GM12875 (cell line): ENCODE measurements around the gene RNF20.

Source experiments
- H3K4me3 ChIP-seq: one replicate; pipeline ENCODE4 v1.5.1; 2011; ENCODE audit warnings: low read depth, low read length, control low read depth
- TF ChIP-seq, protein P1 (sequence below): IDR thresholded peaks from 2 replicates; pipeline ENCODE4 v1.5.1; 2011; ENCODE audit warnings: low read depth, mild to moderate bottlenecking, control low read depth, inconsistent platforms, low read length, moderate library complexity, borderline replicate concordance; ENCODE audit not compliant: insufficient read depth

Gene RNF20

GRCh38 chr9:101572316-101572715 lies 38.7 kb downstream of the RNF20 start:
- no peak overlapping the region for H3K4me3 ChIP-seq
- TF ChIP-seq, protein P1, sequence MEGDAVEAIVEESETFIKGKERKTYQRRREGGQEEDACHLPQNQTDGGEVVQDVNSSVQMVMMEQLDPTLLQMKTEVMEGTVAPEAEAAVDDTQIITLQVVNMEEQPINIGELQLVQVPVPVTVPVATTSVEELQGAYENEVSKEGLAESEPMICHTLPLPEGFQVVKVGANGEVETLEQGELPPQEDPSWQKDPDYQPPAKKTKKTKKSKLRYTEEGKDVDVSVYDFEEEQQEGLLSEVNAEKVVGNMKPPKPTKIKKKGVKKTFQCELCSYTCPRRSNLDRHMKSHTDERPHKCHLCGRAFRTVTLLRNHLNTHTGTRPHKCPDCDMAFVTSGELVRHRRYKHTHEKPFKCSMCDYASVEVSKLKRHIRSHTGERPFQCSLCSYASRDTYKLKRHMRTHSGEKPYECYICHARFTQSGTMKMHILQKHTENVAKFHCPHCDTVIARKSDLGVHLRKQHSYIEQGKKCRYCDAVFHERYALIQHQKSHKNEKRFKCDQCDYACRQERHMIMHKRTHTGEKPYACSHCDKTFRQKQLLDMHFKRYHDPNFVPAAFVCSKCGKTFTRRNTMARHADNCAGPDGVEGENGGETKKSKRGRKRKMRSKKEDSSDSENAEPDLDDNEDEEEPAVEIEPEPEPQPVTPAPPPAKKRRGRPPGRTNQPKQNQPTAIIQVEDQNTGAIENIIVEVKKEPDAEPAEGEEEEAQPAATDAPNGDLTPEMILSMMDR = no peak

DNA sequence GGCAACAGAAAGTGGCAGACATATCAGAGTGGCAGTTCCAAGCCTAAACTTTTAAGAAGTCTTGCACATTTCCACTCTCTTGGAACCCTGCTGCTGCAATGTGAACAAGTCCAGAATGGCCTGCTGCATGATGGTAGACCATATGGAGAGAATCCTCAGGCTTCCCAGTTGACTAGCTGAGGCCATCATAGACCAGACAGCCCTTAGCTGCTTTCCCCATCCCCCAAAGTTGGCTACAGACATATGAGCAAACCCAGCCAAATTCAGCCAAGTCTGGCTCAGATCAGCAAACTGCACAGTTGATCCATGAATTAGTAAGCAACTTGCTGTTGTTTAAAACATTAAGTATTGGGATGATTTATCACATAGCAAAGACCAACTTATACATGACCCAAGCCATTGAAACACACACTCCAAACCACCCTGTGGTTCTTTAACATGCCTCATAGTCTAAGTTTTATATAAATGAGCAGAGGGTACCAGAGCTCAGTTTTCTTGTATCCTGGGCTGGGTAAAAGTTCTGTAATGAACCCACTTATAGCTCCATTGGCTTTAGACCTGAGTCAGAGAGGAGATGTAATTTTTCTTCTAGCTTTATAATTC lies 41.2 kb downstream of the RNF20 start:
- no peak overlapping the region for H3K4me3 ChIP-seq
- TF ChIP-seq, protein P1 = no peak

DNA sequence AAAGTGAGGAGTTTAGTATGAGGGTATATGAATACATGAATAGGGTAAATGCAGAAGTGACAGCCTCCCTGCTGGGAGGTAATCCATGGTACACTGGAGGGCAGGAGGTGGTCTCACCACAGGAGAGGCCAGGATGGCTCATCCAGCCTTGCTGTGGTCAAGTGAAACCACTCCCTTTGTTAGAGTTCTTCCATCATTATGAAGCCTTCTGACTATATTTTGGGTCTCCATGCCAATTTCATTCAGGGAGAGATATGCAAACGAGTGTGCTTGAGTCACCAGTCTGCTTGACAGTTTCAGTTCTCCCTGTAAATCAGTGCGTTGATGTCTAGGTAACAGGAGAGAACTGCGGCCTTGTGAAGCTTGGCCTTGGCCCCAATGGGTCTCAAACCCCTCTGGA lies 44.7 kb downstream of the RNF20 start:
- TF ChIP-seq, protein P1 = no peak
- no peak overlapping the region for H3K4me3 ChIP-seq

- no peak overlapping the region for H3K4me3 ChIP-seq
- TF ChIP-seq, protein P1 = no peak
Observed at GRCh38 chr9:101579711-101580545, 46.3 kb downstream of the RNF20 start.

GRCh38 chr9:101582553-101582952 lies 48.9 kb downstream of the RNF20 start:
- TF ChIP-seq, protein P1 = no peak
- no peak overlapping the region for H3K4me3 ChIP-seq

- TF ChIP-seq, protein P1 = no peak
- no peak overlapping the region for H3K4me3 ChIP-seq
Observed at GRCh38 chr9:101585740-101586139, 52.1 kb downstream of the RNF20 start.

DNA sequence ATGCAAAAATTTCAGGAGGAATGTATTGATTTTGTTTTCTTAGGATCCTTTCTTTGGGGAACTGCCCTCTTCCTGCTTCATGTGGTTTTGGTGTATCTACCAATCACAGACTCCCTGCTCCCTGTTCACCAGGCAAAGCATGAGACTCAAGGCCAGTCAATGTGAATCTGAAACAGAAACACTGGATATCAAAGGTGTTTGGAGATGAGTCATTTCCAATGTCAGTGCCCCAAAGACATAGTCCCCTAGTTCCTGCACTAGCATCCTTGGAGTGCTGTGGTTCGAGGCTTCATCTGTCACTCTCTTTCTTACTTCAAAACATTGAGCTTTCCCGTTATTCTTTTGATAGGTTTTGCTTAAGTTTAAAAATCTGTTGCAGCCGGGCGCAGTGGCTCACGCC lies 53.0 kb downstream of the RNF20 start:
- TF ChIP-seq, protein P1 = no peak
- no peak overlapping the region for H3K4me3 ChIP-seq
